Stimulated activated CD8-positive, alpha-beta memory T cell treated with anti-CD3 and anti-CD28 coated beads, Interleukin-2, amount 100 ng/mL, for 48 hours (primary cell): Measurements from ENCODE around the gene NUP210L.
A peak's percentile ranks its signal among the peaks of the same experiment; 100 is the strongest.

ENCODE experiments used
- DNase-seq, 2 donors: peaks; one replicate each; pipeline ENCODE4 v3.0.0-alpha.2; 2020; ENCODE audit warnings: low read depth in 2 of 2

The NUP210L gene

DNA sequence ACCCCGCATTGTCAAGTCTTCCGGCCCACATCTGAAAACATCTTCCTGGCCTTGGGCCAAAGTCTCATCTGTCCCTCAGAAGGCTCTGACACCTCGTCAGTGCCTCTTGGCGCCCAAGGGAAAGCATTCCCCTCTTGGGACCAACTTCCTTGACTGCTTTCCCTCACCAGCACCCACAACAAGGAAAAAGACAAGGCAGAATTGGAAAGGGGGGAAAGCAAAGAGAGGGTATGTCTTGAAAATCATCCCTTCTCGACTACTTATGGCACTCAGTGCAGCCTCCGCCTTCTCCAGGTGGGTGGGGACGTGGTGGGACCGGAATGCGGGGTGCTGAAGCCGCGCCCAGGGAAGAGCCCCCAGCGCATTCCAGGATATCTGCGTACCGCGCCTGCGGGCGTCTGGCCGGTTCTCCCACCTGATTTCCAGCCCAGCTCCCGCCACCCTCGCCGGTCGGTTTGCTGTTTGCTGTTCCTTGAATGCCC, 191.0 kb downstream of the NUP210L start:
- no peak for DNase-seq

GRCh38 chr1:153963030-153963849, 191.6 kb downstream of the NUP210L start, which contains the start of gene SLC39A1:
Gene SLC39A1 (minus strand): TSS chr1:153963537. CDS start chr1:153962715, 822 bp downstream.
- DNase-seq = peak; percentile 95 to 96

- DNase-seq = no peak
Measured at GRCh38 chr1:153962088-153963029, 192.5 kb downstream of the NUP210L start.

DNA sequence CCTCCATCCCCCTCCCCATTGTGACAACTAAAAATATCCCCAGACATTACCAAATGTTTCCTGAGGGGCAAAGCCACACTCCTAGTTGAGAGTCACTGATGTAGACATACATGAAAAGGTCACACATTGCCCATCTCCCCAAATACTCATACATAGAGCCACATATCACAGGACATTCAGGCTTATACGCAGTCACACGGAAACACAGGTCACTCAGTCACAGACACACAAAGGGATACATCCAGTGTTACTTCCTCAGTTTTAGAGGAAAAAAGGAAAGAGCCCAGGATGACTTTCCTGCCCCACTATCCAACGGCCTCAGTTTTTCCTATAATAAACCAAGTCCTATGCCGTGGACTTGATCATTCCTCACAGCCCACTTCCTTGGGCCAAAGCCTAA, 193.5 kb downstream of the NUP210L start:
- no peak for DNase-seq

GRCh38 chr1:153960206-153960605, 194.7 kb downstream of the NUP210L start:
- DNase-seq = no peak

DNA sequence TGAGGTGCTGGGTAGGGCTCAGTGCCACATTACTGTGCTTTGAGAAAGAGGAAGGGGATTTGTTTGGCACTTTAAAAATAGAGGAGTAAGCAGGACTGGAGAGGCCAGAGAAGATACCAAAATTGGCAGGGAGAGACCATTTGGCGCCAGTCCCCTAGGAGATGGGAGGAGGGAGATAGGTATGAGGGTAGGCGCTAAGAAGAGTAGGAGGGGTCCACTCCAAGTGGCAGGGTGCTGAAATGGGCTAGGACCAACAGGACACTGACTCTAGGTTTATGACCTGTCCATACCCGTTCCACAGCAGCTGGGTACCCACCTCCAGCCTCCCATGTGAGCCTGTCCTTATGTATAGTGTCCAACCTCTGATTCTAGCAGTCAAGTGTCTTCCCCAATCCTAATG, 195.4 kb downstream of the NUP210L start:
- DNase-seq = no peak

- no peak for DNase-seq
Measured at GRCh38 chr1:153958961-153959260, 196.0 kb downstream of the NUP210L start.

DNA sequence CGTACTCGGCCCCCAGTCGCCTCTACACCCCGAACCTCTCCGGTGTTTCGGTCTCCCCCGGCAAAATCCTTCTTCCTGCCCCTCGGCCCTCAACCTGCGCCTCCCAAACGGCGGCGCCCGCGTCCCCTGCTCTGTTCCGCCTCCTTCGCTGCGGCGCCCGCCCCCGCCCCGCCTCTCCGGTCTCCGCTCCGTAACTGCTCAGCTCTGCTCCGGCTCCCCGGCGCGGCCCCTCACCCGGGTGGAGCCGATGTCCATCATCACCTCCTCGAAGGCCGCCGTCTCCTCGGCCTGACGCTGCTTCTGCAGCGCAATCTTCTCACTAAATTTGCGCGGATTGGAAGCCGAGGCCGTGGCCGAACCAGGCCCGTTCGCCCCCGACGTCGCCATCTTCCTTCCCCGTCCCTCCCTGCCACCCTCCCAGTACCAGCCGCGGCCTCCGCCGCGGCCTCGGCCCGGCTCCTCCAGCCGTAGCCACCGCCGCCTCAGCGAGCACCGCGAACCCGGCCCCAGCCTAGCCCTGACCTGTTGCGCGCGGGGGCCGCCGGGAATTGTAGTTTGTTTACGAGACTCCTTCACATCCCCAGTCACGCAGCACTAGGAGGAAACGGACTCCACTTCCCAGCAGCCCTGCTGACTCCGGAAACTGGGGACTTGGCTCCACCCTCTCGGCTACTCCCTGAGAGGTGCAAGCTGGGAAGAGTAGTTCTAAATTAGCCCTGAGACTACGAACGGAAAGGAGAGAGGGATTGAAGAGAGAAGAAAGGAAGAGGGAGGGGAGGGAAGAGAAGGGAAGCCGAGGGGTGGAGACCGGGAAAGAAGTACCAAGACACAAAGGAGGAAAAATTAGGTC, 196.5 kb downstream of the NUP210L start, which contains the start of gene CRTC2:
TSS of gene CRTC2 (minus strand) at position 502 of the 850 bp plus-strand sequence. CDS start at position 387, 115 bp downstream.
- DNase-seq = peak; percentile 92 to 95

DNA sequence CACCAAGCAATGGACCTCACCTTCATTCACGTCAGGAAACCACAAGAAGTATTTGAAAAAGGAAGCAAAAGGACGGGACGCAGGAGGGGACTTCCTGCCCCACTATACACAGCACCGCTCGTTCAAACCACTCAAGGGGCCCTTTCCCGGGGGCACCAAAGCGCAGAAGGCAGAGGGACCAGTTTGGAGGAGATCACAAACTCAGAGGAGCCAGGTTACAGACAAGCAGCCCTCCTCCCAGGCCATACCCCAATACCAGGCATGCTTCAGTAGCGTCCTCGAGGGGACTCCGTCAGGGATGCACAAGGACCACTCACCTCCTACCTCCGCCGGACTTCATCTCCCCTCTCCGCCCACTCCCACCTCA, 197.1 kb downstream of the NUP210L start:
- DNase-seq = no peak

DNA sequence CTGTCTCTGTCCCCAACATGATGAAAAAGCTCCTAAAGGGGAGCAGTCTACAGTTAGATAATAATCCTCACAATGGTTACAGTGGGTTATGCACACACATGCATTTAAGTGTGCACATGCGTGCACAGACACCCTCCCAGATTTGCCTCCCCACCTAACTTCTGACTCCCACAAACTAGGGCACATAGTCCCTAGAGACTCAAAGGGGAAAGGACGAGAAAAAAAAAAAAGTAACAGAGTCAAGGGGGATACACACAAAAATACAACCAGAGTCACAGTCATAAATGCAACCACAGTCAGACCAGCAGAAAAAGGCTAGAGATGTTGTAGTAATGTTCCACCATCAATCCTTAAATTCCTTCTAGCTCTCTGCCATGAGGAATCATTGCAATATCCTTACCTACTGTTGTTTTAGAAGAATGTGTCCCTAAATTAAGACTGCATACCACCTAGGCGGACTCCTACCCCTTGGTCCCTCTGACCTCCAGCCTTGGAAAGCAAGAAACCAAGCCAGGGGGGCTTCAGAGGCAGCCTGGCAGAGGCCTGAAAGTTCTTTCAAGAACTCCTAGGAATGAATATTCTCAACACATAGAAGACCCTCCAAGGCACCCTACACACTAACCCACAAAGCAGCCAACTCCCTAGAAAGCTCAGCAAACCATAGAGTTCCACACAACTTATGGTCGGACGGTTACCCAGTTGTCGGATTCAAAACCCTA, 197.7 kb downstream of the NUP210L start:
- DNase-seq = no peak

GRCh38 chr1:153954826-153955225, 200.0 kb downstream of the NUP210L start:
- DNase-seq = no peak

GRCh38 chr1:153953859-153954365, 201.0 kb downstream of the NUP210L start:
- no peak for DNase-seq

- no peak for DNase-seq
Measured at GRCh38 chr1:153951801-153952200, 203.1 kb downstream of the NUP210L start.

- DNase-seq = no peak
Measured at GRCh38 chr1:153951183-153951582, 203.7 kb downstream of the NUP210L start.

DNA sequence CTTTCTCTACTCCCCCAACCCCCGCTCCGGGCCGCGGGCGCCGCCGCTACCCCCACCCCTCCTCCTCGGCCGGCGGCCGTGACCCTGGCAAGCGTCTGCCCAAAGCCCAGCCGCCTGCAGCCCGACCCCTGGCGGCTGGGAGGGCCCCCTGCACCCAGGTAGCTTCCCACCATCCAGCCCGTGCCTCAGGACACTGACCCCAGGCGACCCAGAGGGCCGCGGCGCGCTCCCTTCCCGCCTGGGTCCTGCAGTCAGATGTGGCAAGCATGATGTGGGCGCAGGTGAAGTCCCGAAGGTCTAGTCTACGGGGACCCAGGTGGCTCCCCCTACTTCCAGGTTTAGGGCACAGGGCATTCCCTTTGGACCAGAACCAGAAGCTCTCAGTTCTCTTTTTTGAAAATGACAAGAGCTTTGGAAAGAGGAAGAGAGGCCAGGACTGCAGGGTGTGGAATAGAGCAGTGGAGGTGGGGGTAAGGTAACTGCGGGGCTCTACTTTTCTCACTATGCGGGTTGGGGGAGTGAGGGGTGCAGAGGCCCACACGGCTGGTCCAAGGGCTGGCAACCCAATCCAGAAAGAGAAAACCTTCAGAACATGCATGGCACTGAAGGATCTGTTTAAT, 208.1 kb downstream of the NUP210L start, which contains the start of gene DENND4B:
TSS of gene DENND4B (minus strand) at position 97 of the 620 bp plus-strand sequence. CDS start 2,344 bp downstream, outside the sequence.
- DNase-seq = peak; percentile 61 to 72

DNA sequence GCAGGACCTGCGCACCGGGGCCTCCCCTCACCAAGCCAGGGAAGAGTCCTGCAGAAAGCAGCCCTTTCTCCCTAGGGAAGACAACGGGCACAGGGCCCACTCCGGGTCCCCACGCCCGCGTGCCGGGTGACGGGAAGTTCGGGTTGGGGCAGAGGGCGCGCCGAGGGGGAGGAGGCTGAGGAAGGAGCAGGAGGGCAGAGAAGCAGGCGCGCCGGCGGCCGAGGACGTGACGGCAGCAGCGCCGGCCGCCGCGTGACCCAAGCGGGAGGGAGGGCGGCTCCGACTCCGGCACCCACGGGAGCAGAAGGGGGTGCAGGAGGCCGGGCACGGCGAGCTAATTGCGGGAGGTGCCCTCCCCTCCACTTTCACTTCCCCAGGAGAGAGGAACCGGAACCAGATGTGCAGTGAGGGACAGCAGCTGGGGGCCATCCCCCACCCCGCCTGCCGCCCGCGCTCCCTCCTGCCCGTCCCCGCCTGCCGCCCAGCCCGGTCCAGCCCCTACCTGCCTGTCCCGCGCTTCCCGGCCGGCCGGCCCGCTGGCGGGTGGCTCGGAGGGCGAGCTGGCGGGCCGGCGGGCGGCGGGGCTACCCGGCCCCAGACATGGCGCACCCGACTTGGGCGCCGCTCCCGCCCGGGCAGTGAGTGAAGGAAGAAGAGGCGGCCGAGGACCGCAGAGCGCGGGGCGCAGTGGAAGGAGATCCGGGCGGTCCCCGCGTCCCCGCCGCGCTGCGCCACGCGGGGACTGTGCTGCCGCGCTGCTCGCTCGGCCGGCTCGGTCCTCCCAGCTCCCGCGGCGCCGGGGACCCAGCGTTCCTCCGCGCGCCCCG, 208.9 kb downstream of the NUP210L start:
- peak; percentile 57 to 61 for DNase-seq

DNA sequence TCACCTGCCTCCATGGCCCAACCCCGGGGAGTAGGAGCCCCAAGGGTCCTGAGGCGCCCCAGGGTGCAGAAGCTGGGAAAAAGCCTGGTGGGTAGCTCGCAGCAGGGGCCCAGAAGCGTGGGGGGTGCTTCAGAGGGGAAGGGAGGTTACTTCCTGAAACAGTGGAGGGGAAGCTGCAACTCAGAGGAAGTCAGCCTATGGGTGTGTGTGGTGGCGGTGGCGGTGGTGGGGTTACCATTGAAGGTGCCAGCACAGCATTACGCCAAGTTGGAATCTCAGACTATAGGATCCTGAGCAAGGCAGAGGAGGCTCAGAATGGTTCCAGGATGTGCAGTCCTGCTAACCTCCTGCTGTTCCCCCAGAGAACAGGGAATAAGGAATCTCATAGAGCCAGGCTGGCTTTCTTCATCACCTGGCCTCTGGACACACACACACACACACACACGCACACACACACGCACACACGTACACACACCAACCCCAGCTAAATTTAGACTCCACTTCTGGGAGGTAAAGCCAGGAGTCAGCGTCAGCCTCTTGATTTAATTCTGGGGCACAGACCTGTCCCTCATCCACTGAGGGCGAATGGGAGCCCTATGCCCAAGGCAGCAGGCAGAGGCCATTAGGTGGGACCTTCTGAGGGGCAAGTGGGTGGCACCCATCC, 209.6 kb downstream of the NUP210L start:
- peak; percentile 55 to 71 for DNase-seq

DNA sequence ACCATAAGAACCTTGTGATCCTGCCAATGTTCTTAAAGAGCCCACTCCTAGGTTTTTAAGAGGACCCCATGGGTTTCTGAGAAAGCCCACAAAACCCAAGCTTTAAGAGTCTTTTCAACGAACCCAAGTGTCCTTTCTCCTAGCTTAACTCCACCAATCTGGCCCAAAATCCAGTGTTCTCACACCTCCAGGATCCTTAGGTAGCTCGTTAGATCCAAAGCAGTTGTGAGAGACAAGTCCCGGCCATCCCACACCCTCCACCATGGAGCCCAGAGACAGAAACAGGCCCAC, 210.1 kb downstream of the NUP210L start:
- DNase-seq = no peak
